HepG2 (cell line): ENCODE data around the gene GUCY1A2. TPM values are rescaled to one million over a fixed set of nuclear protein-coding genes. Genes with fewer than 3 reads are reported as not detected.

Experiments used
- ATAC-seq: fragments of 200-7000 bp; cut with Tn5 transposase; 3 replicates; pipeline ENCODE4 v1.9.1; 2020; ENCODE audit warnings: mild to moderate bottlenecking, moderate library complexity
- BruUV-seq: library from RNA; stranded (reverse); fragments of 400-500 nt; replicated peaks from 2 replicates; lab custom pipeline; 2021; lab: Mats Ljungman, UMichigan
- CTCF ChIA-PET: fragments of 300-600 bp; formaldehyde crosslinking; extraction: SDS; loops from one replicate; lab custom pipeline; 2021; ENCODE audit warnings: low total read pairs, inconsistent platforms, low intra/inter-chr PET ratio; lab: Yijun Ruan, JAX
- POLR2A ChIA-PET: fragments of 350-600 bp; sonication (Branson Sonifier 250); formaldehyde crosslinking; loops from one replicate; lab custom pipeline; 2020; ENCODE audit warnings: antibody characterized with exemption, inconsistent platforms; lab: Yijun Ruan, JAX
- DNase-seq: peaks from one replicate; pipeline ENCODE4 v3.0.0-alpha.2; 2015; ENCODE audit warnings: low spot score
- FAIRE-seq: peaks from 3 replicates; lab custom pipeline; 2011; peaks lifted over from hg19 to GRCh38; lab: Jason Lieb, UNC
- H2AFZ ChIP-seq: one replicate; pipeline ENCODE4 v1.6.1; 2011; ENCODE audit warnings: low read length, inconsistent platforms
- H3K27ac ChIP-seq: fragments of 300-600 bp; 3 replicates; pipeline ENCODE4 v1.8.0; 2011; ENCODE audit warnings: mixed run types, mild to moderate bottlenecking, mixed read lengths, low read length, inconsistent platforms; ENCODE audit not compliant: insufficient read depth; ENCODE audit errors: extremely low read length
- H3K27me3 ChIP-seq, 2 experiments: fragments of 200-600 bp in 1 of 2; 2 replicates in 1 of 2; 3 replicates in 1 of 2; pipeline versions ENCODE4 v1.6.0 to v1.8.0; 2011; ENCODE audit warnings: low read length in 2 of 2, mild to moderate bottlenecking in 2 of 2, moderate library complexity in 2 of 2, inconsistent platforms in 1 of 2; ENCODE audit not compliant: insufficient read depth in 2 of 2, control insufficient read depth in 1 of 2
- H3K36me3 ChIP-seq, 2 experiments: fragments of 200-600 bp in 1 of 2; replicated peaks in 1 of 2; 2 replicates in 1 of 2; 3 replicates in 1 of 2; pipeline versions ENCODE4 v1.5.1 to v1.8.0; 2011; ENCODE audit warnings: low read length in 2 of 2, inconsistent platforms in 1 of 2; ENCODE audit not compliant: insufficient read depth in 2 of 2, control insufficient read depth in 1 of 2
- H3K4me1 ChIP-seq: 2 replicates; pipeline ENCODE4 v1.5.1; 2012; ENCODE audit warnings: low read length, inconsistent platforms; ENCODE audit not compliant: insufficient read depth
- H3K4me2 ChIP-seq: 2 replicates; pipeline ENCODE4 v1.6.0; 2011; ENCODE audit warnings: low read depth, low read length, inconsistent platforms
- H3K4me3 ChIP-seq, 3 experiments: fragments of 200-600 bp in 1 of 3; sonication (generic), shearing (Covaris generic) in 1 of 3; replicated peaks in 1 of 3; 2 replicates each; pipeline ENCODE4 v1.5.1; 2011 to 2016; ENCODE audit warnings: low read length in 3 of 3, inconsistent platforms in 2 of 3, low read depth in 2 of 3, mild to moderate bottlenecking in 2 of 3, control low read depth in 1 of 3, mixed read lengths in 1 of 3; ENCODE audit not compliant: insufficient read depth in 1 of 3
- H3K79me2 ChIP-seq: one replicate; pipeline ENCODE4 v1.6.1; 2011; ENCODE audit warnings: low read length, inconsistent platforms; ENCODE audit not compliant: insufficient read depth
- H3K9ac ChIP-seq: 2 replicates; pipeline ENCODE4 v1.6.0; 2011; ENCODE audit warnings: mild to moderate bottlenecking, low read depth, low read length, inconsistent platforms; ENCODE audit not compliant: insufficient read depth
- H3K9me3 ChIP-seq: 2 replicates; pipeline ENCODE4 v1.5.1; 2012; ENCODE audit warnings: mild to moderate bottlenecking, low read length
- H4K20me1 ChIP-seq: 2 replicates; pipeline ENCODE4 v1.6.0; 2011; ENCODE audit warnings: inconsistent platforms, mild to moderate bottlenecking, low read length, moderate library complexity; ENCODE audit not compliant: insufficient read depth
- ARID2 ChIP-seq: sonication (generic); formaldehyde crosslinking; IDR thresholded peaks from 2 replicates; pipeline ENCODE4 v1.8.1; 2022; ENCODE audit warnings: mild to moderate bottlenecking, missing genetic modification reagents, borderline replicate concordance
- CERS6 ChIP-seq: sonication (generic); formaldehyde crosslinking; IDR thresholded peaks from 2 replicates; pipeline ENCODE4 v1.5.0; 2020; ENCODE audit warnings: missing genetic modification reagents
- KDM1A ChIP-seq: IDR thresholded peaks from 2 replicates; pipeline ENCODE4 v1.6.1; 2016; ENCODE audit warnings: missing compliant biosample characterization
- NFKBIZ ChIP-seq: IDR thresholded peaks from 2 replicates; pipeline ENCODE4 v1.6.1; 2018; ENCODE audit warnings: missing genetic modification reagents, missing compliant biosample characterization
- NR1H2 ChIP-seq: sonication (generic); formaldehyde crosslinking; IDR thresholded peaks from 2 replicates; pipeline ENCODE4 v1.8.1; 2022; ENCODE audit warnings: low read depth, missing genetic modification reagents, borderline replicate concordance
- POLR2AphosphoS2 ChIP-seq: IDR thresholded peaks from 2 replicates; pipeline ENCODE4 v1.6.1; 2011; ENCODE audit warnings: low read depth, low read length, improper control_type of control experiment
- YEATS4 ChIP-seq: sonication (generic); formaldehyde crosslinking; IDR thresholded peaks from 2 replicates; pipeline ENCODE4 v1.4.0; 2020; ENCODE audit warnings: missing genetic modification reagents, borderline replicate concordance
- ZNF235 ChIP-seq: sonication (generic); formaldehyde crosslinking; IDR thresholded peaks from 2 replicates; pipeline ENCODE4 v1.8.1; 2023; ENCODE audit warnings: mild to moderate bottlenecking, missing genetic modification reagents, borderline replicate concordance
- ZNF274 ChIP-seq: sonication (generic); formaldehyde crosslinking; IDR thresholded peaks from 2 replicates; pipeline ENCODE4 v1.5.1; 2020; ENCODE audit warnings: mild to moderate bottlenecking, missing genetic modification reagents
- ZNF34 ChIP-seq: sonication (generic); formaldehyde crosslinking; IDR thresholded peaks from 2 replicates; pipeline ENCODE4 v1.4.0; 2020; ENCODE audit warnings: mild to moderate bottlenecking, missing genetic modification reagents, borderline replicate concordance
- ZNF766 ChIP-seq: sonication (generic); formaldehyde crosslinking; IDR thresholded peaks from 2 replicates; pipeline ENCODE4 v1.5.0; 2020; ENCODE audit warnings: missing genetic modification reagents, borderline replicate concordance
- WGBS: methylation state at CpG from one replicate; pipeline ENCODE4 v1.1.6; 2017; ENCODE audit warnings: low lambda C conversion rate; 5-methylcytosine and 5-hydroxymethylcytosine counted together
- in situ Hi-C: cut with HindIII; loops from 2 replicates; pipeline ENCODE4 v1.10.0; 2017; ENCODE audit warnings: low pct_unique_long_range_greater_than_20kb; ENCODE audit not compliant: extremely low pct_ligation_motif_present
- intact Hi-C: fragments of 100-400 bp; cut with micrococcal nuclease; formaldehyde crosslinking; loops from one replicate; pipeline ENCODE4 v1.10.0; 2022; ENCODE audit not compliant: unreplicated experiment
- polyA plus RNA-seq, 8 experiments: library from polyadenylated mRNA; depleted of rRNA in 3 of 8; stranded (reverse) in 7 of 8; unstranded in 1 of 8; fragments of >200 nt; fragmentation: Illumina TruSeq in 4 of 8; extraction: Trizol in 4 of 8; gene quantifications; 2 replicates each; pipeline versions ENCODE4 v1.2.1 to v1.2.3, GENCODE V29; 2011 to 2016; ENCODE audit warnings: low read depth in 4 of 8, missing spikeins in 1 of 8, mixed read lengths in 1 of 8; ENCODE audit not compliant: insufficient read depth in 1 of 8
- total RNA-seq, 5 experiments: library from RNA; depleted of rRNA; stranded (reverse); fragments of >200 nt; fragmentation: Illumina TruSeq; extraction: Trizol; gene quantifications; 2 replicates each; pipeline ENCODE4 v1.2.3, GENCODE V29; 2016; ENCODE audit warnings: low read depth in 1 of 5
- TF ChIP-seq, protein P1 (sequence below): sonication (generic); formaldehyde crosslinking; IDR thresholded peaks from 2 replicates; pipeline ENCODE4 v1.4.0; 2020; ENCODE audit warnings: missing genetic modification reagents, borderline replicate concordance

Gene GUCY1A2
- total and polyA plus RNA-seq, 2 of the 13 experiments (the other 11 are each of a cell fraction or from before 2014, with no cell fraction given), result 0.01 to 0.07 TPM

- no peaks in the 10 kb centered on the region for H3K36me3 ChIP-seq
- FAIRE-seq (no peak), ATAC-seq (no peak), DNase-seq (no peak)
- no peaks in the 10 kb centered on the region for H3K9me3 ChIP-seq
- no peaks in the 10 kb centered on the region for H3K27me3 ChIP-seq
- no peak for TF ChIP-seq NR1H2 (CRISPR knock-in tag)
- no peak for TF ChIP-seq ZNF274 (CRISPR knock-in tag)
- no peak for TF ChIP-seq ZNF235 (CRISPR knock-in tag)
- TF ChIP-seq CERS6 (CRISPR knock-in tag), result no peak
- TF ChIP-seq KDM1A, result no peak
- TF ChIP-seq ZNF766 (CRISPR knock-in tag), result no peak
- no peak for TF ChIP-seq POLR2AphosphoS2
- no peak for TF ChIP-seq YEATS4
- TF ChIP-seq, protein P1, sequence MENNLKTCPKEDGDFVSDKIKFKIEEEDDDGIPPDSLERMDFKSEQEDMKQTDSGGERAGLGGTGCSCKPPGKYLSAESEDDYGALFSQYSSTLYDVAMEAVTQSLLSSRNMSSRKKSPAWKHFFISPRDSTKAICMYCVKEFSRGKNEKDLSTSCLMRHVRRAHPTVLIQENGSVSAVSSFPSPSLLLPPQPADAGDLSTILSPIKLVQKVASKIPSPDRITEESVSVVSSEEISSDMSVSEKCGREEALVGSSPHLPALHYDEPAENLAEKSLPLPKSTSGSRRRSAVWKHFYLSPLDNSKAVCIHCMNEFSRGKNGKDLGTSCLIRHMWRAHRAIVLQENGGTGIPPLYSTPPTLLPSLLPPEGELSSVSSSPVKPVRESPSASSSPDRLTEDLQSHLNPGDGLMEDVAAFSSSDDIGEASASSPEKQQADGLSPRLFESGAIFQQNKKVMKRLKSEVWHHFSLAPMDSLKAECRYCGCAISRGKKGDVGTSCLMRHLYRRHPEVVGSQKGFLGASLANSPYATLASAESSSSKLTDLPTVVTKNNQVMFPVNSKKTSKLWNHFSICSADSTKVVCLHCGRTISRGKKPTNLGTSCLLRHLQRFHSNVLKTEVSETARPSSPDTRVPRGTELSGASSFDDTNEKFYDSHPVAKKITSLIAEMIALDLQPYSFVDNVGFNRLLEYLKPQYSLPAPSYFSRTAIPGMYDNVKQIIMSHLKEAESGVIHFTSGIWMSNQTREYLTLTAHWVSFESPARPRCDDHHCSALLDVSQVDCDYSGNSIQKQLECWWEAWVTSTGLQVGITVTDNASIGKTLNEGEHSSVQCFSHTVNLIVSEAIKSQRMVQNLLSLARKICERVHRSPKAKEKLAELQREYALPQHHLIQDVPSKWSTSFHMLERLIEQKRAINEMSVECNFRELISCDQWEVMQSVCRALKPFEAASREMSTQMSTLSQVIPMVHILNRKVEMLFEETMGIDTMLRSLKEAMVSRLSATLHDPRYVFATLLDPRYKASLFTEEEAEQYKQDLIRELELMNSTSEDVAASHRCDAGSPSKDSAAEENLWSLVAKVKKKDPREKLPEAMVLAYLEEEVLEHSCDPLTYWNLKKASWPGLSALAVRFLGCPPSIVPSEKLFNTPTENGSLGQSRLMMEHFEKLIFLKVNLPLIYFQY, result no peak
- TF ChIP-seq ZNF34 (CRISPR knock-in tag), result no peak
- TF ChIP-seq NFKBIZ, result no peak
- no peak for TF ChIP-seq ARID2 (CRISPR knock-in tag)
- H4K20me1 ChIP-seq, result no peaks in the 10 kb centered on the region
- BruUV-seq, result no TSS peak
- intact Hi-C loops (no loop called here), in situ Hi-C loops (no loop called here)
- H3K4me3 ChIP-seq, result no peak overlapping the region
- H2AFZ ChIP-seq, result no peak overlapping the region
- WGBS, result 3% methylated on average over 3 of the region's 3 CpGs
- ChIA-PET POLR2A (no interaction called here), CTCF (no interaction called here)
- no peaks in the 10 kb centered on the region for H3K4me1 ChIP-seq
- H3K79me2 ChIP-seq, result no peaks in the 10 kb centered on the region
- H3K27ac ChIP-seq, result no peak overlapping the region
- no peak overlapping the region for H3K4me2 ChIP-seq
- H3K9ac ChIP-seq, result no peak overlapping the region
These were observed 177.3 kb downstream of the GUCY1A2 start for GRCh38 chr11:106840947-106841346.
